Nephron progenitor cell (in vitro differentiated cells): Measurements from ENCODE around the gene CHST8.

Experiments
- DNase-seq: peaks from one replicate; pipeline ENCODE4 v3.0.0; 2021
- H3K27ac Mint-ChIP-seq: 2 replicates; pipeline ENCODE4 v1.8.0; 2021; ENCODE audit warnings: mild to moderate bottlenecking, moderate library complexity, mixed read lengths
- H3K27me3 Mint-ChIP-seq: 2 replicates; pipeline ENCODE4 v1.8.0; 2021; ENCODE audit warnings: mild to moderate bottlenecking, low read depth, mixed read lengths; ENCODE audit not compliant: poor library complexity
- H3K36me3 Mint-ChIP-seq: 2 replicates; pipeline ENCODE4 v1.8.0; 2021; ENCODE audit warnings: low read depth, mixed read lengths
- H3K4me1 Mint-ChIP-seq: 2 replicates; pipeline ENCODE4 v1.8.0; 2021; ENCODE audit warnings: mixed read lengths
- H3K4me3 Mint-ChIP-seq: 2 replicates; pipeline ENCODE4 v1.8.0; 2021; ENCODE audit warnings: mild to moderate bottlenecking, moderate library complexity, mixed read lengths
- H3K9me3 Mint-ChIP-seq: 2 replicates; pipeline ENCODE4 v1.8.0; 2021; ENCODE audit warnings: mild to moderate bottlenecking, moderate library complexity, mixed read lengths
- CTCF ChIP-seq: fragments of 200-600 bp; sonication (generic); IDR thresholded peaks from 2 replicates; pipeline ENCODE4 v1.5.0; 2021; ENCODE audit warnings: antibody characterized with exemption

The CHST8 gene

GRCh38 chr19:33674626-33675367 is 53.0 kb downstream of the CHST8 start:
- peaks cover 45% of the 10 kb centered on the region for H3K27me3 Mint-ChIP-seq
- H3K36me3 Mint-ChIP-seq, result no peaks in the 10 kb centered on the region
- H3K9me3 Mint-ChIP-seq, result no peaks in the 10 kb centered on the region
- no peak overlapping the region for H3K27ac Mint-ChIP-seq
- no peak for DNase-seq
- no peaks in the 10 kb centered on the region for H3K4me1 Mint-ChIP-seq
- no peak for TF ChIP-seq CTCF
- H3K4me3 Mint-ChIP-seq, result no peak overlapping the region

DNA sequence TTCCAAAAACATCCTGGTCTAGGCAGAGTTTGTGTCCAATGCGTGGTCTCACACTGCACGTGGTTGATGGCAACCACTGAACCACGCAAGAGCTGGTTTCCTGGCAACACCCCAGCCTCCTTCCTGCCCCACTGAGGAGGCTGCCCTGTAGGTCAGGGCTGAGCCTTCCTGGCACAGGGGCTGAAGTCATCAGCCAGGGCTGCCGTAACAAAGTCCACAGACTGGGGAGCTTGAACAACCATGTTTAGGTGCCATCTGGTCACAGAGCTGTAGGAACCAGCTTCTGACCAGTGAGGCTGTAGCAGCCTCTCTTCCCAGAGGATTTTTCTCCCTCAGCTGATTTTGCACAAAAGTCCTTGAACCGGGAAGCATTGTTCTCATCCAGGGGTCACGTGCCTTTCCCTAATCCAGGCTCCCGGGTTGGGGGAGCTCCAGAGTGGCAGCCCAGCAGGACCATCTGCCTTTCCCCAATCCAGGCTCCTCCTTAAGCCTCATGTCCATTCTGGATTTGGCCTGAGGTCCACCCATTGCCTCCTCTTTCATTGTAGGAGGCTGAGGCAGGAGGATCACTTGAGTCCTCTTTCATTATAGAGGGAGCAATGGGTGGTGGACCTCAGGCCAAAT is 53.9 kb downstream of the CHST8 start:
- H3K36me3 Mint-ChIP-seq, result no peaks in the 10 kb centered on the region
- TF ChIP-seq CTCF, result no peak
- H3K27me3 Mint-ChIP-seq, result peaks cover 42% of the 10 kb centered on the region
- H3K4me3 Mint-ChIP-seq, result no peak overlapping the region
- no peaks in the 10 kb centered on the region for H3K4me1 Mint-ChIP-seq
- no peaks in the 10 kb centered on the region for H3K9me3 Mint-ChIP-seq
- no peak overlapping the region for H3K27ac Mint-ChIP-seq
- no peak for DNase-seq

- no peak for TF ChIP-seq CTCF
- no peaks in the 10 kb centered on the region for H3K4me1 Mint-ChIP-seq
- DNase-seq, result no peak
- H3K27me3 Mint-ChIP-seq, result peaks cover 30% of the 10 kb centered on the region
- H3K9me3 Mint-ChIP-seq, result no peaks in the 10 kb centered on the region
- no peaks in the 10 kb centered on the region for H3K36me3 Mint-ChIP-seq
- no peak overlapping the region for H3K27ac Mint-ChIP-seq
- H3K4me3 Mint-ChIP-seq, result no peak overlapping the region
Observed at GRCh38 chr19:33676999-33677665, 55.4 kb downstream of the CHST8 start.

DNA sequence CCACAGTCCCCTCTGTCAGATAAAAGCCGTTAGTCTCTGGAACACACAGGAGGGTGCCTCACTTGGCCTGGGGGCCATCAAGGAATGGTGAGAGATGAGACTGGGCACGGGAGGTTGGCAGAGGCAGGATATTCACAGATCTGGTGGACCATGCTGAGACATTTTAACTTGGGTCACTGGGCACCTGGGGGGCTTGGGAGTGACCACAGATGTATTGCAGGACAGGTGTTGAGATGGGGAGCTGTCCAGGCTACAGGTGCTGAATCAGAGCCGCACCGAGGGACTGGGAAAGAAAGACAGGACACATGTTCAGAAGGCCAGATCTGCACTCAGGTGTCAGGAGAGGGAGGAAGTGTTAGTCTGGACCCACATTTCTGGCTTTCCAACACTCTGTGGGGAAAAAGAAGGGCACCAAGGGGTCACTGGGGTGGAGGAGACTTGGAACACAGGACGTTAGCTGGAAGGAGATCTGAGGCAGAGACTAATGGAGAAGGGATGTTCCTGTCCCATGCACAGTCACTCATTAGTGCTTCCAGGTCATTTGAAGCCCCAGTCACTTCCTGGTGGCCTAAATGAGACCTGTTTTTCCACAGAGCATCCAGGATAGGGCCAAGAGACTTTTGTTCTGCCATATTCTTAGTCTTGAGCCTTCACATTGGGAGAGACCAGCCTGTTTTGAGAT is 56.1 kb downstream of the CHST8 start:
- Mint-ChIP-seq H3K27ac (no peak overlapping the region), H3K9me3 (no peaks in the 10 kb centered on the region), H3K4me1 (no peaks in the 10 kb centered on the region), H3K36me3 (no peaks in the 10 kb centered on the region), H3K27me3 (peaks cover 30% of the 10 kb centered on the region), H3K4me3 (no peak overlapping the region)
- TF ChIP-seq CTCF, result no peak
- DNase-seq, result peak; percentile 65

GRCh38 chr19:33678796-33679585 is 57.2 kb downstream of the CHST8 start:
- Mint-ChIP-seq H3K27me3 (peaks cover 41% of the 10 kb centered on the region), H3K9me3 (no peaks in the 10 kb centered on the region), H3K36me3 (no peaks in the 10 kb centered on the region), H3K27ac (no peak overlapping the region), H3K4me3 (no peak overlapping the region), H3K4me1 (no peaks in the 10 kb centered on the region)
- no peak for DNase-seq
- TF ChIP-seq CTCF, result no peak
